Fibroblast of skin of left quadriceps (primary cell): ENCODE measurements around the gene LYVE1.

Source experiments
- DNase-seq, 2 experiments: peaks; one replicate each; pipeline ENCODE4 v3.0.0-alpha.2; 2013; ENCODE audit warnings: low read depth in 2 of 2

Gene LYVE1

DNA sequence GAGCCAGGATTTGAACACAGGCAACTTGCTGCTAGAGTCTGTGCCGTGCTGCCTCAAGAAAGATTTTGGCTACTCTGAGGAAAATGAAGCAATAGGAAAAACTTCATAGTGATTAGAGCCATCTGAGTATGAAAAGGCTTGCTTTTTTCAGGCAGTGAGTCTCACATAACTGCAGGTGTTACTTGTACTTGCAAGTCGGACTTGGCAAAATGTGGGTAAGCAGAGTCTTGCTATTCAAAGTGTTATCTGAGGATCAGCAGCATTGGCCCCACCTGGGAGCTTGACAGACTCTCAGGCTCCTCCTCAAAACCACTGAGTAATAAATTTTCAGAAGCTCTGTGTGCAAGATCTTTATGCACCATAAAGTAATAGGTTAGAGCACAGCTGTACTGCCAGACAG is 45.5 kb downstream of the LYVE1 start:
- DNase-seq = no peak

GRCh38 chr11:10522276-10522675 is 46.2 kb downstream of the LYVE1 start:
- no peak for DNase-seq

GRCh38 chr11:10520562-10520961 is 47.9 kb downstream of the LYVE1 start:
- DNase-seq = no peak

- no peak for DNase-seq
Measured at GRCh38 chr11:10519630-10520029, 48.8 kb downstream of the LYVE1 start.

DNA sequence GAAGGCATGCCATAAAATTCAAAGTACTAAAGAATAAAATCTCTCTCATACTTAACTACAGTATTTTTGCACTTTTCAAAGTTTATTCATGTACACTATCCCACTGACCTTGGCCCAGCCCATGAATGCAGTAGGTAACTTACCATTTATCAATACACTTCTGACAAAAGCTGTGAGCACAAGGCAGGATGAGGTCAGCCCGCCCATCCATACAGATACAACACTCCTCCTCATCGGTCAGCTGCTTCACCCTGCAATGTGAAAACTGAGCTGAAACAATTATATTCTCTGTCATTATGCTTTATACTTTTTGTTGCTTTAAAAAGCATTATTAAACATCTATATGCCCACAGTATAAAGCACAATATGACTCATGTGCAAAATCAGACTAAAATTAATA is 49.6 kb downstream of the LYVE1 start:
- no peak for DNase-seq

GRCh38 chr11:10518123-10518522 is 50.3 kb downstream of the LYVE1 start:
- no peak for DNase-seq

DNA sequence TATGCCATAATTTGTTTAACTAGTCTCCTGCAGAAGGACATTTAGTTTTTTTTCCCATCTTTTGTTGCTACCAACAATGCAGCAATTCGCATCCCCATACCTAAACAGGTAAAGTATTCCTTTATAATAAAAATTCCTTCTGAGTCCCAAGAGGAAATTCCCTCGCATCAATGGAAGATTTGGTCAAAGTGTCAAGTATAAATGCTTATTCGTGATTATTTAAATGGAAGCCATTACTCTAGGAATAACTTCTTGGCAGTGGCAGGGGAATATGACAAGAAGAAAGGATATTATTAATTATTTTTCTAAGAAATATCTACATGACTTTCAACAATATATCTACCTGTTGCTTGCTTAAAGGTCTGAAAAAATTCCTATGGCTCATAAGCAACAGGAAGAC is 53.0 kb downstream of the LYVE1 start:
- DNase-seq = no peak

- DNase-seq = no peak
Measured at GRCh38 chr11:10514709-10515108, 53.8 kb downstream of the LYVE1 start.

- peak in 1 of 2 experiments; percentile 3 for DNase-seq
Measured at GRCh38 chr11:10514202-10514601, 54.3 kb downstream of the LYVE1 start.

DNA sequence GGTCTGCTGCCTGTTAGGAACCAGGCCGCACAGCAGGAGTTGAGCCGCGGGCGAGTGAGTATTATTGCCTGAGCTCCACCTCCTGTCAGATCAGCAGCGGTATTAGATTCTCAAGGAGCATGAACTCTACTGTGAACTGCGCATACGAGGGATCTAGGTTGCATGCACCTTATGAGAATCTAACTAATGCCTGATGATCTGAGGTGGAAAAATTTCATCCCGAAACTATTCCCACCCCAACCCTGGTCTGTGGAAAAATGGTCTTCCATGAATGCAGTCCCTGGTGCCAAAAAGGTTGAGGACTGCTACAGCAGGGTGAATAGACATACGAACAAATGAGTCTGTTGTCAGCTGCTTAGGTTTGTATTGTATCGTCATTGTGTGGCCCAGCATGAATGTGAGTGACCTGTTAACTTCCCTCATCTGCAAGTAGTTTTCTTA is 57.3 kb downstream of the LYVE1 start:
- DNase-seq = no peak
